IPS DF 19.7 (cell line): Measurements from ENCODE around the gene COL4A2.
"Not testable (repeated sequence)": the region's sequence is repeated elsewhere in the genome, so short reads cannot be mapped to it uniquely, and the experiment has no call there.

Experiments
- DNase-seq: peaks from one replicate; pipeline ENCODE4 v3.0.0-alpha.2; 2013; ENCODE audit warnings: low read depth, low spot score

The COL4A2 gene

GRCh38 chr13:110495881-110496280 is 188.8 kb downstream of the COL4A2 start:
- no peak for DNase-seq

GRCh38 chr13:110496281-110496680 is 189.2 kb downstream of the COL4A2 start:
- DNase-seq = no peak

- DNase-seq = no peak
Observed at GRCh38 chr13:110497003-110497402, 189.9 kb downstream of the COL4A2 start.

GRCh38 chr13:110497896-110498295 is 190.8 kb downstream of the COL4A2 start:
- not testable (repeated sequence) for DNase-seq

- no peak for DNase-seq
Observed at GRCh38 chr13:110498327-110498726, 191.2 kb downstream of the COL4A2 start.

- no peak for DNase-seq
Observed at GRCh38 chr13:110498765-110499164, 191.7 kb downstream of the COL4A2 start.

- DNase-seq = no peak
Observed at GRCh38 chr13:110499621-110500281, 192.7 kb downstream of the COL4A2 start.

GRCh38 chr13:110500341-110500740 is 193.3 kb downstream of the COL4A2 start:
- DNase-seq = no peak

- DNase-seq = no peak
Observed at GRCh38 chr13:110501188-110501587, 194.1 kb downstream of the COL4A2 start.

GRCh38 chr13:110503037-110503901 is 196.2 kb downstream of the COL4A2 start:
- DNase-seq = no peak

GRCh38 chr13:110503979-110504499 is 197.0 kb downstream of the COL4A2 start:
- DNase-seq = no peak

- DNase-seq = no peak
Observed at GRCh38 chr13:110505594-110505993, 198.5 kb downstream of the COL4A2 start.

GRCh38 chr13:110506396-110506795 is 199.3 kb downstream of the COL4A2 start:
- no peak for DNase-seq

GRCh38 chr13:110506859-110507566 is 199.9 kb downstream of the COL4A2 start:
- no peak for DNase-seq

- no peak for DNase-seq
Observed at GRCh38 chr13:110507678-110508381, 200.7 kb downstream of the COL4A2 start.

GRCh38 chr13:110509478-110509926 is 202.4 kb downstream of the COL4A2 start:
- DNase-seq = no peak

GRCh38 chr13:110509971-110510786 is 203.1 kb downstream of the COL4A2 start:
- no peak for DNase-seq

GRCh38 chr13:110511509-110512181 is 204.6 kb downstream of the COL4A2 start:
- DNase-seq = no peak

GRCh38 chr13:110512198-110512740 is 205.2 kb downstream of the COL4A2 start:
- no peak for DNase-seq

GRCh38 chr13:110516500-110516899 is 209.4 kb downstream of the COL4A2 start:
- no peak for DNase-seq
